ENCODE results near the gene NFASC.

DNA sequence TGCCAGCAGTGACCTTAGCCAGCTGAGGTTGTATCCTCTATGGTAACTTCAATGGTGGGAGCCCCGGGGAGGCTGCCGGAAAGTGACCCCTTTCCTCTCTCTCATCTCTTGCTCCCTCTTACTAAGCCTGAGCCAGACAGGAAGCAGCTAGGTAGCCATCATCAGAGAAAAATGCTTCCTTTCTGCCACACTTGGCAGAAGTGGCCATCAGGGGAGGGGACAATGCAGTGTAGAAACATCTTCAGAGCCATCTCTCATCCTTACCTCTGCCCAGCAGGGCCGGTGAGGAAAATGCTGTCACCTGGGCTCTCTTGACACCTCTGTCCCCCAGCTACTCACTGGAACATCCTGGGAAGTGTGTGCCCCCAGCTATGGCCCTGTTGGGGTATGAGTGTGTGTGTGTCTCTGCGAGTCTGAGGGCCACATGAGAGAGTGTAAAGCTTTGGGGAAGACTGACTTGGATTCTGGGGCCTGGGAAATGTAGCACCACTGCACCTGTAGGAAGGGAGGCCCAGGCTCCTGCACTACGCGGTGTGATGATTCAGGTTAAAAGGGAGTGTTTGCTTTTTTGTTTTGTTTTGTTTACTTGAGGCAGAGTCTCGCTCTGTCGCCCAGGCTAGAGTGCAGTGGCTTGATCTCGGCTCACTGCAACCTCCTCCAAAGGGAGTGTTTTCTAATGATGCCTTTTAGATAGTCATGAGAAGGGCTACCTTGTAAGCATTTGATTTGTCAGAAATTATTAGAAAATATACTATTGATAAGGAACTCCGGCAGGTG, 123.6 kb downstream of the NFASC start:
- TF ChIP-seq, protein P1, sequence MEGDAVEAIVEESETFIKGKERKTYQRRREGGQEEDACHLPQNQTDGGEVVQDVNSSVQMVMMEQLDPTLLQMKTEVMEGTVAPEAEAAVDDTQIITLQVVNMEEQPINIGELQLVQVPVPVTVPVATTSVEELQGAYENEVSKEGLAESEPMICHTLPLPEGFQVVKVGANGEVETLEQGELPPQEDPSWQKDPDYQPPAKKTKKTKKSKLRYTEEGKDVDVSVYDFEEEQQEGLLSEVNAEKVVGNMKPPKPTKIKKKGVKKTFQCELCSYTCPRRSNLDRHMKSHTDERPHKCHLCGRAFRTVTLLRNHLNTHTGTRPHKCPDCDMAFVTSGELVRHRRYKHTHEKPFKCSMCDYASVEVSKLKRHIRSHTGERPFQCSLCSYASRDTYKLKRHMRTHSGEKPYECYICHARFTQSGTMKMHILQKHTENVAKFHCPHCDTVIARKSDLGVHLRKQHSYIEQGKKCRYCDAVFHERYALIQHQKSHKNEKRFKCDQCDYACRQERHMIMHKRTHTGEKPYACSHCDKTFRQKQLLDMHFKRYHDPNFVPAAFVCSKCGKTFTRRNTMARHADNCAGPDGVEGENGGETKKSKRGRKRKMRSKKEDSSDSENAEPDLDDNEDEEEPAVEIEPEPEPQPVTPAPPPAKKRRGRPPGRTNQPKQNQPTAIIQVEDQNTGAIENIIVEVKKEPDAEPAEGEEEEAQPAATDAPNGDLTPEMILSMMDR (IDR thresholded peaks at IDR 0.05), result no peak
- TF ChIP-seq POLR2AphosphoS5 (IDR thresholded peaks at IDR 0.05) (no peak), POLR2A (IDR thresholded peaks at IDR 0.05) (no peak), EP300 (IDR thresholded peaks at IDR 0.05) (no peak)

Measured in suprapubic skin (tissue), 4 donors.